Subcutaneous adipose tissue (tissue), 4 donors: ENCODE measurements around the gene FAM43A. TPM values are rescaled to one million over a fixed set of nuclear protein-coding genes. Genes with fewer than 3 reads are reported as not detected.

Experiments
- CTCF ChIP-seq: fragments of 450-650 bp; IDR thresholded peaks from one replicate; pipeline ENCODE4 v1.5.1; 2016; ENCODE audit warnings: low read depth, mild to moderate bottlenecking, control low read depth, antibody characterized with exemption, moderate library complexity
- small RNA-seq: library from RNA; depleted of rRNA; stranded (forward); fragments of <200 nt; gene quantifications from one replicate; pipeline ENCODE3, GENCODE V24; 2016
- total RNA-seq, 4 donors: library from RNA; depleted of rRNA; stranded (reverse); fragments of >200 nt; gene quantifications; one replicate each; pipeline ENCODE4 v1.1.0, GENCODE V29; 2016

Gene FAM43A
- total RNA-seq, 4 donors from 2014 or later = 4.4 to 24.5 (median 9.1) TPM

- TF ChIP-seq CTCF = no peak
Observed at GRCh38 chr3:194736277-194736895, 50.7 kb downstream of the FAM43A start.

GRCh38 chr3:194736896-194737600 lies 51.4 kb downstream of the FAM43A start:
- no peak for TF ChIP-seq CTCF

Small RNAs within 50 kb of the gene (small RNA-seq; reads per million reads assigned to genes)
- gene AC046143.2 = not detected

Other genes with a start within 250 kb of the FAM43A start
- 100 to 1,000 TPM; 117 to 222 (median 170) TPM for gene ATP13A3, start 198.9 kb upstream of the FAM43A start, total RNA-seq
- 10 to 100 TPM in 2 of 4 donors, 1 to 10 TPM in 2; 8.1 to 17.7 (median 11.6) TPM for gene TMEM44, start 52.5 kb upstream of the FAM43A start, total RNA-seq
- 10 to 100 TPM; 27.5 to 49.9 (median 38.9) TPM for gene LSG1, start 13.7 kb upstream of the FAM43A start, total RNA-seq